AG04450 (cell line): ENCODE measurements around the gene THADA. TPM values are rescaled to one million over a fixed set of nuclear protein-coding genes. Genes with fewer than 3 reads are reported as not detected.
A peak's percentile ranks its signal among the peaks of the same experiment; 100 is the strongest.
"Not testable (repeated sequence)": the region's sequence is repeated elsewhere in the genome, so short reads cannot be mapped to it uniquely, and the experiment has no call there.

Source experiments
- CTCF ChIA-PET: fragments of 300-600, 350-600 bp; formaldehyde crosslinking; extraction: SDS; loops from one replicate; lab custom pipeline; 2022; ENCODE audit warnings: antibody characterized with exemption, inconsistent platforms; lab: Charles Lee
- POLR2A ChIA-PET: fragments of 350-600 bp; formaldehyde crosslinking; extraction: SDS; loops from one replicate; lab custom pipeline; 2021; ENCODE audit warnings: antibody characterized with exemption, inconsistent platforms; lab: Yijun Ruan, JAX
- DNase-seq: peaks from one replicate; pipeline ENCODE4 v3.0.0-alpha.2; 2011; ENCODE audit warnings: low read depth, low spot score
- H3K27ac ChIP-seq: one replicate; pipeline ENCODE4 v1.5.1; 2012; ENCODE audit warnings: low read depth, low read length, control low read depth
- H3K27me3 ChIP-seq: one replicate; pipeline ENCODE4 v1.6.0; 2012; ENCODE audit warnings: low read length; ENCODE audit not compliant: control insufficient read depth, insufficient read depth
- H3K4me3 ChIP-seq: 2 replicates; pipeline ENCODE4 v1.5.1; 2011; ENCODE audit warnings: mild to moderate bottlenecking, low read depth, low read length, control low read depth
- H3K9me3 ChIP-seq: 2 replicates; pipeline ENCODE4 v1.5.1; 2012; ENCODE audit warnings: low read length; ENCODE audit not compliant: control insufficient read depth, insufficient read depth
- polyA plus RNA-seq: library from polyadenylated mRNA; depleted of rRNA; stranded (reverse); fragments of >200 nt; gene quantifications from 2 replicates; pipeline ENCODE4 v1.2.3, GENCODE V29; 2011
- TF ChIP-seq, protein P1 (sequence below): IDR thresholded peaks from 2 replicates; pipeline ENCODE4 v1.5.1; 2011; ENCODE audit warnings: low read depth, low read length, control low read depth, inconsistent platforms

THADA gene
- polyA plus RNA-seq, 1 experiment: 15.0 TPM

DNA sequence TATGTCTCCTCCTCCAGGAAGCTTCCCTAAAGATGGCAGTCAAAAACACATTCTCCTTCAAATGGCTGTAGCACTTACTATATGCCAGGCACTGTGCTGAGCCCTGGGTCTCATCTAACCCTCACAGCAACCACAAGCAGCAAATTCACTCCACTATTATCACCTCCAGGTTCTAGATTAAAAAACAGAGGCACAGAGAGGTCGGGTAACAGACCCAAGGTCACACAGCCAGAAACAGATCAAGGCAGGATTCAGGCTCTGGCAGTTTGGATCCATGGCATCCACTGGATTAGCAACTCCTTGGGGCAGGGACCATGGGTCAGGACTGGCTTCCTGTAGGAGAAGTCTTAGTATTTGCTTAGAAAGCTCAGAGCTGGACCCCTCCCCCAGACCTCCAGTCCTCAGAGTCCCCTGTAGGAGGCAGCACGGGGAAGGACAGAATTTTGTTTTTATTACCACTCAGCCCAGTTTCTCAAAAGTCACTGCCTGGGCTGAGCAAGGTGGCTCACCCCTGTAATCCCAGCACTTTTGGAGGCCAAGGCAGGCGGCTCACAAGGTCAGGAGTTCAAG is 403.8 kb downstream of the THADA start:
- POLR2A ChIA-PET: interaction anchor here (1.3 kb wide), 1 partner anchor 13 kb away, joined by 3 read pairs; no protein-coding TSS in a partner anchor

DNA sequence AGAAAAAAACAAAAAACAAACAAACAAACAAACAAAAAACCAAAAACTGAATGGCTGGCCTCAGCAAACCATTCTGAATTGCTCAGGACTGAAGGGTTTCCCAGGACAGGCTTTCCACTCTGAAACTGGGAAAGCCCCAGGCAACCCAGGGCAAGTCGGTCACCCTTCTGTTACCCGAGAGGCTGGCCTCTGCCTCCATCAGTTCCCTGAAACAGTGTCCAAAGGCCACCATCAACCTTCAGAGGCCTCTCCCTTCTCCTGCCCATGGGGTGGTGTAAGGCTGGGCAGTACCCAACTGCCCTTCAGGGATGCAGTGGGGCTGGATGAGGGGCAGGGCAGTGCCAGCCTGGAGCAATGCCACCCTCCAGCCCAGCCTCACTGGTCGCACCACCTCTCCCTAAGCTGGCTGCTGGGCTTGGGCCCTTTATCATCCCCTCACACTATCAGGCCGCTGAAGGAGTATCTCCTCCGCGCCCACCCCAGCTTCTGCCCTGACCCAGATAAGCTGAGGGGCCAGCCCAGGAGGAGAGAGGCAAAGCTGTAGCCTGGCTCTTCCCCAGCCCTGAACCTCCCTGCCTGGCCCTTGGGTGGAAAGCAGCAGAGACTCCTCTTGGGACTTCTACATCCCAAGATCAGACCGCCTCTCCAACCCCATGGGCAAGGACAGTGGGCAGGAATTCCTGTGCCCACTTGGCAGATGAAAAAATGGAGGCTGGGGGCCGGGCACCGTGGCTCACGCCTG is 405.4 kb downstream of the THADA start:
- H3K27me3 ChIP-seq: no peaks in the 10 kb centered on the region
- no peaks in the 10 kb centered on the region for H3K9me3 ChIP-seq
- no peak overlapping the region for H3K27ac ChIP-seq
- TF ChIP-seq, protein P1, sequence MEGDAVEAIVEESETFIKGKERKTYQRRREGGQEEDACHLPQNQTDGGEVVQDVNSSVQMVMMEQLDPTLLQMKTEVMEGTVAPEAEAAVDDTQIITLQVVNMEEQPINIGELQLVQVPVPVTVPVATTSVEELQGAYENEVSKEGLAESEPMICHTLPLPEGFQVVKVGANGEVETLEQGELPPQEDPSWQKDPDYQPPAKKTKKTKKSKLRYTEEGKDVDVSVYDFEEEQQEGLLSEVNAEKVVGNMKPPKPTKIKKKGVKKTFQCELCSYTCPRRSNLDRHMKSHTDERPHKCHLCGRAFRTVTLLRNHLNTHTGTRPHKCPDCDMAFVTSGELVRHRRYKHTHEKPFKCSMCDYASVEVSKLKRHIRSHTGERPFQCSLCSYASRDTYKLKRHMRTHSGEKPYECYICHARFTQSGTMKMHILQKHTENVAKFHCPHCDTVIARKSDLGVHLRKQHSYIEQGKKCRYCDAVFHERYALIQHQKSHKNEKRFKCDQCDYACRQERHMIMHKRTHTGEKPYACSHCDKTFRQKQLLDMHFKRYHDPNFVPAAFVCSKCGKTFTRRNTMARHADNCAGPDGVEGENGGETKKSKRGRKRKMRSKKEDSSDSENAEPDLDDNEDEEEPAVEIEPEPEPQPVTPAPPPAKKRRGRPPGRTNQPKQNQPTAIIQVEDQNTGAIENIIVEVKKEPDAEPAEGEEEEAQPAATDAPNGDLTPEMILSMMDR: no peak
- no peak for DNase-seq
- CTCF ChIA-PET: interaction anchor here (0.6 kb wide), 1 partner anchor 378 kb away, joined by 6 read pairs; no protein-coding TSS in a partner anchor
- POLR2A ChIA-PET: no interaction called here
- H3K4me3 ChIP-seq: no peak overlapping the region

More for the DNA sequence above, 403.8 kb downstream of the THADA start:
- H3K9me3 ChIP-seq: no peaks in the 10 kb centered on the region
- no peak for DNase-seq
- TF ChIP-seq, protein P1: peak; percentile 36
- H3K4me3 ChIP-seq: no peak overlapping the region
- H3K27ac ChIP-seq: no peak overlapping the region
- no peaks in the 10 kb centered on the region for H3K27me3 ChIP-seq
- CTCF ChIA-PET: interaction anchor here (0.8 kb wide), 1 partner anchor 31 kb away, joined by 4 read pairs; no protein-coding TSS in a partner anchor

DNA sequence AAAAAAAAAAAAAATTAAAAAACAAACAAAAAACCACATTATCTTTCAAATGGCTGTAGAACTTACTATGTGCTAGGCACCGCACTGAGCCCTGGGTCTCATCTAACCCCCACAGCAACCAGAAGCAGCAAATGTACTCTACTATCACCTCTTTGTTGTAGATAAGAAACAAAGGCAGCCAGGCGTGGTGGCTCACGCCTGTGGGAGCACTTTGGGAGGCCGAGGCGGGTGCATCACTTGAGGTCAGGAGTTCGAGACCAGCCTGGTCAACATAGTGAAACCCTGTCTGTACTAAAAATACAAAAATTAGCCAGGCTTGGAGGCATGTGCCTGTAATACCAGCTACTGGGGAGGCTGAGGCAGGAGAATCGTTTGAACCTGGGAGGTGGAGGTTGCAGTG is 406.0 kb downstream of the THADA start:
- H3K4me3 ChIP-seq, H3K27me3 ChIP-seq, DNase-seq, POLR2A ChIA-PET, CTCF ChIA-PET, H3K9me3 ChIP-seq, H3K27ac ChIP-seq: not testable (repeated sequence)

DNA sequence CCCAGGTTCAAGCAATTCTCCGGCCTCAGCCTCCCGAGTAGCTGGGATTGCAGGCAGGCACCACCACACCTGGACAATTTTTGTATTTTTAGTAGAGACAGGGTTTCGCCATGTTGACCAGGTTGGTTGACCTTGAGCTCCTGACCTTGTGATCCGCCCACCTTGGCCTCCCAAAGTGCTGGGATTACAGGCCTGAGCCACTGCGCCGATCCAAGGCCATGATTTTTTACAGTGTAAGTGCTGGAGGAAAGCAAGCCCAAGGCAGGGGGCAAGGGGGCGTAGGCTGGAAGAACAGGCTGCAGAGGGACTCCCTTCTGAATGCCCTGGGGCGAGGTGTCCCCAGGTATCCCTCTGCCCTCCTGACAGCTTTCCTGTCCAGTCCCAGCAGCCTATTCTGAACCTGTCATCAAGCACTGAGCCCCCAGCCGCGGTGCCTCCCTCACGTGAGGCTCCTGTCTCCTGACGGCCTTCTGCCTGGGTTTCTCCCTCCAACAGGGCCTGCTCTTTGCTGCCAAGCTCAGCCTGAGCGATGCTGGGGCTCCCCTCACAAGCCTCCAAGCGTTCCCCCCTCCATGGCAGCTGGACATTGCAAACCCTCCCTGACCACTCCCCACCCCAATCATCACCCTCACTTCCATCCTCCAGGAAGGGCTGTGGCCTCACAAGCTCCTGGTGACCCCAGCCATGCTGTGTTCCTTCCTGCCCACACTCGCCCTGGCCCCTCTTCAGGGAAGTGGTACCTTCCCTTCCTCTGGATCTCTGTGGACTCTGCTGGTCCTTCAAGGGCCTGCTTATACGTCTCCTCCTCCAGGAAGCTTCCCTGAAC is 407.1 kb downstream of the THADA start:
- Histone ChIP-seq H3K27me3 (no peaks in the 10 kb centered on the region), H3K9me3 (no peaks in the 10 kb centered on the region), H3K27ac (no peak overlapping the region), H3K4me3 (no peak overlapping the region)
- DNase-seq: no peak
- POLR2A ChIA-PET: no interaction called here
- TF ChIP-seq, protein P1: no peak
- CTCF ChIA-PET: no interaction called here

DNA sequence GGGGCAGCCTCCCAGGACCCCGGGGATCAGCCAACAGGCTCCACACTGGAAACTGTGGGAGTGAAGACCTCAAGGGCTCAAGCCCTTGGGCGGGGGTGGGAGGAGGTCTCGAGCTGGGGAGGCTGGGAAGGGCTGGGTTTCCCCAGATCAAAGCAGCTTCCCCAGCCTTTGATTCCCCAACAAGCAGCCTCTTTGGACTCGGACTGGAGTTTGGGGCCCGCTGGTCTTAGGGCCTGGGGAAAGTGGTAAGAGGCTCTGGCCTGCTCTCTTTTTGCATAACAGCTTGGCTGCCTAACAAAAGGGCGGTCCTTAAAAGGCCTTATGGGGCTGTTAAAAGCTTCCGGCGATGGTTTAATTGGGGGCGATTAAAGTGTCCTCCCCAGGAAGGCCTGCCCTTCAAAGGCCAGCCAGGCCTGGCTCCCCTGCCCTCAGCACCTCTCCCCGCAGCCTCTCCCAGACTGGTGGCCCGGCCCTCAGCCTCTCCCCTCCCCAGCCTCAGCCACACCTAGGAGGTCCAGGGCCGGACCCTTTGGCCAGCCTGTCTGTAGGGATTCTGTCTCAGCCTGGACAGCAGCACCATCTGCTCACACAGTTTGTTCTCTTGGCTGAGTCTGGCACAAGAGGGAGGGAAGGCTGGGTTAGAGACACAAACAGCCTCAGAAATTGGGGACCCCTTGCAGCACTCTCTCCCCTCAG is 409.0 kb downstream of the THADA start:
- ChIA-PET POLR2A (no interaction called here), CTCF (no interaction called here)
- TF ChIP-seq, protein P1: no peak
- Histone ChIP-seq H3K27ac (peak overlapping the region; percentile 2), H3K9me3 (no peaks in the 10 kb centered on the region), H3K27me3 (no peaks in the 10 kb centered on the region), H3K4me3 (no peak overlapping the region)
- no peak for DNase-seq
